ENCODE data around the gene CCDC51. TPM values are rescaled to one million over a fixed set of nuclear protein-coding genes. Genes with fewer than 3 reads are reported as not detected.

CCDC51 gene
- polyA plus RNA-seq, 1 donor from 2014 or later, result 27.2 TPM

DNA sequence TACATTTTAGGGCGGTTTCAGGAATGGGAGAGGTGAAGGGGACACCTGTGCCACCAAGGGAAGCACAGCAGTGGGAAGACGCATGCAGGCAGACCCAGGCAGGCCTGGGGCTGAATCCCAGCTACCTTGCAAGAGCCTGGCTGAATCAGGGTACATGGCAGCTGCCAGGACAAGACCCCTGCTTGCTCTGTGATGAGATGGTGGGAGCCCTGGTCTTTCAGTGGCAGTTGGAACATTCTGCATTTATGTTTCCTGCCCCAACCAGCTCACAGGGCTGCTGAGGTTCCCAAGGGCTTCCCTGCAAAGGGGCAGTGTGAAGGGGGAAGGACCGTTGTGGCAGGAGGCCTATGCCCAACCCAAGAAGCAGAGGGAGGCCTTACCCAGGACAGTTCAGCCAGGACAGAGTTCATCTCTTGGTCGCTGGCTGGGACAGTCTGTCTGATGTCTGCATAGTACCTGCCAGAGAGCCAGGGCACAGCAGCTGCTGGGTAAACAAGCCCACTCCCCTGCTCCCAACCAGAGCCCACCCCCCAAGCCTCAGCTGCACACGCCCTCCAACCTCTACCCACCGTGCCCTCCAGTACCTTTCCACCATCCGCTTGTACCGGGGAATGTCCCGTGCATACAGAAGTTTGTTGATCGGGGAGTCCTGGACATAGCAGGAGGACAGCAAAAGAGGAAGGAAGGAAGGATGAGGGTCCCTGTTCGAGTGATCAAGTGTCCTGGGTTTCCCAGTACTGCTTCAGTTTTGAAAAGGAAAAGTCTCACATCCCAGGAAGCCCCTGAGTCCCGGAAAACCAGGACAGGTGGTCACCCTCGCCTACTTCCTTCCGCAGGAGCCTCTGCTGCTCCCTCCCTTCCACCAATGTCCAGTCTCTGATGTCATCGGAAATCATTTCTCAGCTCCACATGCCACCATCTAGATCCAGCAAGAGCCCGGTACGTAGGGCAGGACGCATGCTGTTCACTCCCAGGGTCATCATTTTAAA, 33.2 kb downstream of the CCDC51 start:
- H3K4me3 ChIP-seq (ENCODE audit: low read length), result no peak overlapping the region
- TF ChIP-seq EP300 (conservative IDR thresholded peaks at IDR 0.05; ENCODE audit: poor library complexity, severe bottlenecking) (no peak), EZH2 (IDR thresholded peaks at IDR 0.05; ENCODE audit: borderline replicate concordance, insufficient read depth, low read length, poor library complexity, severe bottlenecking) (no peak), SMC3 (conservative IDR thresholded peaks at IDR 0.05; ENCODE audit: poor library complexity) (no peak), MXI1 (conservative IDR thresholded peaks at IDR 0.05; ENCODE audit: poor library complexity, severe bottlenecking) (no peak), TAF1 (IDR thresholded peaks at IDR 0.05; ENCODE audit: low read depth) (no peak), POLR2AphosphoS5 (IDR thresholded peaks at IDR 0.05) (no peak), RAD21 (conservative IDR thresholded peaks at IDR 0.05) (no peak)
- TF ChIP-seq, protein P1, sequence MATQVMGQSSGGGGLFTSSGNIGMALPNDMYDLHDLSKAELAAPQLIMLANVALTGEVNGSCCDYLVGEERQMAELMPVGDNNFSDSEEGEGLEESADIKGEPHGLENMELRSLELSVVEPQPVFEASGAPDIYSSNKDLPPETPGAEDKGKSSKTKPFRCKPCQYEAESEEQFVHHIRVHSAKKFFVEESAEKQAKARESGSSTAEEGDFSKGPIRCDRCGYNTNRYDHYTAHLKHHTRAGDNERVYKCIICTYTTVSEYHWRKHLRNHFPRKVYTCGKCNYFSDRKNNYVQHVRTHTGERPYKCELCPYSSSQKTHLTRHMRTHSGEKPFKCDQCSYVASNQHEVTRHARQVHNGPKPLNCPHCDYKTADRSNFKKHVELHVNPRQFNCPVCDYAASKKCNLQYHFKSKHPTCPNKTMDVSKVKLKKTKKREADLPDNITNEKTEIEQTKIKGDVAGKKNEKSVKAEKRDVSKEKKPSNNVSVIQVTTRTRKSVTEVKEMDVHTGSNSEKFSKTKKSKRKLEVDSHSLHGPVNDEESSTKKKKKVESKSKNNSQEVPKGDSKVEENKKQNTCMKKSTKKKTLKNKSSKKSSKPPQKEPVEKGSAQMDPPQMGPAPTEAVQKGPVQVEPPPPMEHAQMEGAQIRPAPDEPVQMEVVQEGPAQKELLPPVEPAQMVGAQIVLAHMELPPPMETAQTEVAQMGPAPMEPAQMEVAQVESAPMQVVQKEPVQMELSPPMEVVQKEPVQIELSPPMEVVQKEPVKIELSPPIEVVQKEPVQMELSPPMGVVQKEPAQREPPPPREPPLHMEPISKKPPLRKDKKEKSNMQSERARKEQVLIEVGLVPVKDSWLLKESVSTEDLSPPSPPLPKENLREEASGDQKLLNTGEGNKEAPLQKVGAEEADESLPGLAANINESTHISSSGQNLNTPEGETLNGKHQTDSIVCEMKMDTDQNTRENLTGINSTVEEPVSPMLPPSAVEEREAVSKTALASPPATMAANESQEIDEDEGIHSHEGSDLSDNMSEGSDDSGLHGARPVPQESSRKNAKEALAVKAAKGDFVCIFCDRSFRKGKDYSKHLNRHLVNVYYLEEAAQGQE (IDR thresholded peaks at IDR 0.05; ENCODE audit: borderline replicate concordance), result no peak
- TF ChIP-seq, protein P2, sequence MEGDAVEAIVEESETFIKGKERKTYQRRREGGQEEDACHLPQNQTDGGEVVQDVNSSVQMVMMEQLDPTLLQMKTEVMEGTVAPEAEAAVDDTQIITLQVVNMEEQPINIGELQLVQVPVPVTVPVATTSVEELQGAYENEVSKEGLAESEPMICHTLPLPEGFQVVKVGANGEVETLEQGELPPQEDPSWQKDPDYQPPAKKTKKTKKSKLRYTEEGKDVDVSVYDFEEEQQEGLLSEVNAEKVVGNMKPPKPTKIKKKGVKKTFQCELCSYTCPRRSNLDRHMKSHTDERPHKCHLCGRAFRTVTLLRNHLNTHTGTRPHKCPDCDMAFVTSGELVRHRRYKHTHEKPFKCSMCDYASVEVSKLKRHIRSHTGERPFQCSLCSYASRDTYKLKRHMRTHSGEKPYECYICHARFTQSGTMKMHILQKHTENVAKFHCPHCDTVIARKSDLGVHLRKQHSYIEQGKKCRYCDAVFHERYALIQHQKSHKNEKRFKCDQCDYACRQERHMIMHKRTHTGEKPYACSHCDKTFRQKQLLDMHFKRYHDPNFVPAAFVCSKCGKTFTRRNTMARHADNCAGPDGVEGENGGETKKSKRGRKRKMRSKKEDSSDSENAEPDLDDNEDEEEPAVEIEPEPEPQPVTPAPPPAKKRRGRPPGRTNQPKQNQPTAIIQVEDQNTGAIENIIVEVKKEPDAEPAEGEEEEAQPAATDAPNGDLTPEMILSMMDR (IDR thresholded peaks at IDR 0.05; ENCODE audit: poor library complexity, severe bottlenecking), result no peak
- H3K27me3 ChIP-seq (ENCODE audit: insufficient read depth, low read depth, low read length), result no peaks in the 10 kb centered on the region
- no peak overlapping the region for H3K27ac ChIP-seq (ENCODE audit: low read length)
- H4K20me1 ChIP-seq (ENCODE audit: insufficient read depth), result no peaks in the 10 kb centered on the region
- H3K9me3 ChIP-seq (ENCODE audit: low read length), result no peaks in the 10 kb centered on the region
- H3F3A ChIP-seq (ENCODE audit: insufficient read depth, low read length, poor library complexity, severe bottlenecking), result no peaks in the 10 kb centered on the region
- H3K9me2 ChIP-seq (ENCODE audit: insufficient read depth, low read length), result no peaks in the 10 kb centered on the region
- H3K4me2 ChIP-seq (ENCODE audit: low read length), result no peak overlapping the region
- H3K9ac ChIP-seq (ENCODE audit: low read length), result no peak overlapping the region
- H2AFZ ChIP-seq (ENCODE audit: low read depth, low read length), result no peak overlapping the region
- peaks cover 5% of the 10 kb centered on the region for H3K36me3 ChIP-seq (ENCODE audit: insufficient read depth, low read length)
- H3K79me2 ChIP-seq (replicated peaks; ENCODE audit: insufficient read depth, low read length), result no peaks in the 10 kb centered on the region

DNA sequence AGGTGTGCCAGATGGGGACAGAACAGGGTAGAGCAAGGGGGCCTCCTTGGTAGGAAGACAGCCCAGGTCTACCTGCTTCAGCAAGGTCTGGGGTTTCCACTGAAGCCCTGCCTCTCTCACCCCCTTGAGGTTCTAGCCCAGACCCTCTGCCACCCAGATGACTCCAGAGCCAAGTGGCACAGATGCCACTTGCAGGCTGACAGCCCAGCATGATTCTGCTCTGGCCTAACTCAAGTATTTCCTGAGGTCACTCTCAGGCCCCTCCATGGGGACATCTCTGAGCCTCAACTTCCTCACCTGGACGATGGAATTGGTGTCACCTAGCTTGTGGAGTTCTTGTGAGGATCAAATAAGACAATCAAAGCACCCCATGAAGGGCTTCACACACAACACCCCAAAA, 33.9 kb downstream of the CCDC51 start:
- H4K20me1 ChIP-seq (ENCODE audit: insufficient read depth), result no peaks in the 10 kb centered on the region
- peaks cover 5% of the 10 kb centered on the region for H3K36me3 ChIP-seq (ENCODE audit: insufficient read depth, low read length)
- H3K9me2 ChIP-seq (ENCODE audit: insufficient read depth, low read length), result no peaks in the 10 kb centered on the region
- no peaks in the 10 kb centered on the region for H3K9me3 ChIP-seq (ENCODE audit: low read length)
- TF ChIP-seq, protein P1 (IDR thresholded peaks at IDR 0.05; ENCODE audit: borderline replicate concordance), result no peak
- H3K27ac ChIP-seq (ENCODE audit: low read length), result no peak overlapping the region
- H2AFZ ChIP-seq (ENCODE audit: low read depth, low read length), result no peak overlapping the region
- no peaks in the 10 kb centered on the region for H3K79me2 ChIP-seq (replicated peaks; ENCODE audit: insufficient read depth, low read length)
- no peaks in the 10 kb centered on the region for H3K27me3 ChIP-seq (ENCODE audit: insufficient read depth, low read depth, low read length)
- no peak overlapping the region for H3K4me2 ChIP-seq (ENCODE audit: low read length)
- no peak overlapping the region for H3K4me3 ChIP-seq (ENCODE audit: low read length)
- H3F3A ChIP-seq (ENCODE audit: insufficient read depth, low read length, poor library complexity, severe bottlenecking), result no peaks in the 10 kb centered on the region
- no peak overlapping the region for H3K9ac ChIP-seq (ENCODE audit: low read length)
